Keratinocyte (primary cell): ENCODE data around the gene ERVMER34-1. TPM values are rescaled to one million over a fixed set of nuclear protein-coding genes. Genes with fewer than 3 reads are reported as not detected.

Experiments used
- DNase-seq: peaks from one replicate; pipeline ENCODE4 v3.0.0-alpha.2; 2011; ENCODE audit warnings: low read depth, missing footprints, low spot score
- FAIRE-seq: peaks from 2 replicates; lab custom pipeline; 2011; peaks lifted over from hg19 to GRCh38; lab: Jason Lieb, UNC
- H2AFZ ChIP-seq: 2 replicates; pipeline ENCODE4 v1.6.0; 2012; ENCODE audit warnings: low read length, control low read depth, inconsistent platforms; ENCODE audit not compliant: control insufficient read depth
- H3K27ac ChIP-seq: 2 replicates; pipeline ENCODE4 v1.5.1; 2011; ENCODE audit warnings: low read length; ENCODE audit not compliant: control insufficient read depth, insufficient read depth
- H3K27me3 ChIP-seq: 3 replicates; pipeline ENCODE4 v1.6.0; 2011; ENCODE audit warnings: low read length; ENCODE audit not compliant: control insufficient read depth, insufficient read depth; ENCODE audit errors: extremely low read depth
- H3K36me3 ChIP-seq, 2 experiments: 2 replicates in 1 of 2; 3 replicates in 1 of 2; pipeline ENCODE4 v1.5.1; 2011; ENCODE audit warnings: low read length in 2 of 2, mild to moderate bottlenecking in 1 of 2; ENCODE audit not compliant: control insufficient read depth in 2 of 2, insufficient read depth in 2 of 2; ENCODE audit errors: extremely low read depth in 1 of 2
- H3K4me1 ChIP-seq: 3 replicates; pipeline ENCODE4 v1.5.1; 2011; ENCODE audit warnings: low read length; ENCODE audit not compliant: control insufficient read depth, insufficient read depth; ENCODE audit errors: extremely low read depth
- H3K4me2 ChIP-seq: 3 replicates; pipeline ENCODE4 v1.6.0; 2011; ENCODE audit warnings: low read depth, low read length; ENCODE audit not compliant: control insufficient read depth, insufficient read depth; ENCODE audit errors: extremely low read depth
- H3K4me3 ChIP-seq, 3 experiments: fragments of 200-600 bp in 1 of 3; sonication (generic) in 1 of 3; 2 replicates in 2 of 3; 3 replicates in 1 of 3; pipeline ENCODE4 v1.5.1; 2011 to 2016; ENCODE audit warnings: low read length in 3 of 3, mild to moderate bottlenecking in 3 of 3, control low read depth in 2 of 3, inconsistent platforms in 1 of 3, low read depth in 1 of 3, mixed read lengths in 1 of 3, mixed run types in 1 of 3, moderate library complexity in 1 of 3; ENCODE audit not compliant: control insufficient read depth in 2 of 3, insufficient read depth in 2 of 3; ENCODE audit errors: extremely low read depth in 1 of 3
- H3K79me2 ChIP-seq: 2 replicates; pipeline ENCODE4 v1.6.0; 2012; ENCODE audit warnings: low read length; ENCODE audit not compliant: control insufficient read depth, insufficient read depth
- H3K9ac ChIP-seq: 3 replicates; pipeline ENCODE4 v1.6.0; 2011; ENCODE audit warnings: low read length; ENCODE audit not compliant: control insufficient read depth, insufficient read depth; ENCODE audit errors: extremely low read depth
- H3K9me1 ChIP-seq: 3 replicates; pipeline ENCODE4 v1.6.0; 2011; ENCODE audit warnings: low read length; ENCODE audit not compliant: control insufficient read depth, insufficient read depth; ENCODE audit errors: extremely low read depth
- H3K9me3 ChIP-seq: 2 replicates; pipeline ENCODE4 v1.5.1; 2012; ENCODE audit warnings: low read depth, low read length; ENCODE audit not compliant: control insufficient read depth
- H4K20me1 ChIP-seq: 3 replicates; pipeline ENCODE4 v1.6.0; 2011; ENCODE audit warnings: low read length; ENCODE audit not compliant: control insufficient read depth, insufficient read depth; ENCODE audit errors: extremely low read depth
- CTCF ChIP-seq, 3 experiments: IDR thresholded peaks in 1 of 3; conservative IDR thresholded peaks in 1 of 3; optimal IDR thresholded peaks in 1 of 3; 2 replicates in 2 of 3; 3 replicates in 1 of 3; pipeline versions ENCODE3 to v1.5.1; 2011; ENCODE audit warnings: low read length in 3 of 3, mild to moderate bottlenecking in 3 of 3, moderate library complexity in 2 of 3, control low read depth in 1 of 3, inconsistent platforms in 1 of 3; ENCODE audit not compliant: insufficient read depth in 2 of 3; ENCODE audit errors: extremely low read depth in 1 of 3
- EZH2 ChIP-seq: IDR thresholded peaks from one replicate; pipeline ENCODE4 v1.6.1; 2012; ENCODE audit warnings: inconsistent platforms, mild to moderate bottlenecking, low read length, moderate library complexity
- dilution Hi-C: fragments of 300-500 bp; cut with MboI; formaldehyde crosslinking; loops from one replicate; pipeline ENCODE4 v1.7.0; 2020; ENCODE audit warnings: low sequenced_read_pairs; ENCODE audit not compliant: extremely low pct_ligation_motif_present
- polyA plus RNA-seq, 5 experiments: library from polyadenylated mRNA; depleted of rRNA in 3 of 5; stranded (reverse) in 3 of 5; stranded (forward) in 1 of 5; unstranded in 1 of 5; fragments of >200 nt; gene quantifications; 1 replicate in 1 of 5; 2 replicates in 3 of 5; 3 replicates in 1 of 5; pipeline versions ENCODE4 v1.2.1 to v1.2.3, GENCODE V29; 2011 to 2012; ENCODE audit warnings: missing spikeins in 2 of 5, low read depth in 1 of 5, low replicate concordance in 1 of 5

ERVMER34-1 gene
- polyA plus RNA-seq, 1 donor (not counting 4 experiments of a cell fraction or from before 2014, with no cell fraction given): 4.3 TPM

- Histone ChIP-seq H4K20me1 (no peaks in the 10 kb centered on the region), H2AFZ (no peak overlapping the region), H3K36me3 (no peaks in the 10 kb centered on the region), H3K9ac (no peak overlapping the region), H3K9me3 (no peaks in the 10 kb centered on the region), H3K9me1 (no peaks in the 10 kb centered on the region), H3K4me1 (no peaks in the 10 kb centered on the region), H3K27ac (no peak overlapping the region), H3K27me3 (no peaks in the 10 kb centered on the region), H3K4me2 (no peak overlapping the region), H3K79me2 (no peaks in the 10 kb centered on the region), H3K4me3 (no peak overlapping the region)
- TF ChIP-seq CTCF (optimal IDR thresholded peaks at IDR 0.05 in 1 of 3, IDR thresholded peaks at IDR 0.05 in 1 of 3, conservative IDR thresholded peaks at IDR 0.05 in 1 of 3; ENCODE audit: extremely low read depth in 1 of 3, insufficient read depth in 2 of 3, low read length in 3 of 3): no peak
- TF ChIP-seq EZH2: no peak
- DNase-seq: no peak
- dilution Hi-C loops: no loop called here
- FAIRE-seq: no peak
These were observed 22.5 kb downstream of the ERVMER34-1 start for GRCh38 chr4:52728691-52729240.

- no peaks in the 10 kb centered on the region for H4K20me1 ChIP-seq
- no peak overlapping the region for H3K27ac ChIP-seq
- H3K4me3 ChIP-seq: no peak overlapping the region
- TF ChIP-seq CTCF (optimal IDR thresholded peaks at IDR 0.05 in 1 of 3, IDR thresholded peaks at IDR 0.05 in 1 of 3, conservative IDR thresholded peaks at IDR 0.05 in 1 of 3; ENCODE audit: extremely low read depth in 1 of 3, insufficient read depth in 2 of 3, low read length in 3 of 3): no peak
- TF ChIP-seq EZH2: no peak
- no peaks in the 10 kb centered on the region for H3K9me1 ChIP-seq
- no peaks in the 10 kb centered on the region for H3K9me3 ChIP-seq
- no peak overlapping the region for H3K4me2 ChIP-seq
- H2AFZ ChIP-seq: no peak overlapping the region
- no peaks in the 10 kb centered on the region for H3K27me3 ChIP-seq
- no peaks in the 10 kb centered on the region for H3K79me2 ChIP-seq
- no peak for DNase-seq
- no peaks in the 10 kb centered on the region for H3K36me3 ChIP-seq
- no peaks in the 10 kb centered on the region for H3K4me1 ChIP-seq
- dilution Hi-C loops: no loop called here
- H3K9ac ChIP-seq: no peak overlapping the region
- FAIRE-seq: no peak
These were observed 24.2 kb downstream of the ERVMER34-1 start for GRCh38 chr4:52726826-52727580.
